UCSD-AML1 (cell line): Measurements from ENCODE around the gene DIAPH3.

ENCODE experiments used
- DNase-seq: peaks from one replicate; lab custom pipeline; 2025; ENCODE audit not compliant: unreplicated experiment; lab: John Stamatoyannopoulos, UW

DIAPH3 gene

DNA sequence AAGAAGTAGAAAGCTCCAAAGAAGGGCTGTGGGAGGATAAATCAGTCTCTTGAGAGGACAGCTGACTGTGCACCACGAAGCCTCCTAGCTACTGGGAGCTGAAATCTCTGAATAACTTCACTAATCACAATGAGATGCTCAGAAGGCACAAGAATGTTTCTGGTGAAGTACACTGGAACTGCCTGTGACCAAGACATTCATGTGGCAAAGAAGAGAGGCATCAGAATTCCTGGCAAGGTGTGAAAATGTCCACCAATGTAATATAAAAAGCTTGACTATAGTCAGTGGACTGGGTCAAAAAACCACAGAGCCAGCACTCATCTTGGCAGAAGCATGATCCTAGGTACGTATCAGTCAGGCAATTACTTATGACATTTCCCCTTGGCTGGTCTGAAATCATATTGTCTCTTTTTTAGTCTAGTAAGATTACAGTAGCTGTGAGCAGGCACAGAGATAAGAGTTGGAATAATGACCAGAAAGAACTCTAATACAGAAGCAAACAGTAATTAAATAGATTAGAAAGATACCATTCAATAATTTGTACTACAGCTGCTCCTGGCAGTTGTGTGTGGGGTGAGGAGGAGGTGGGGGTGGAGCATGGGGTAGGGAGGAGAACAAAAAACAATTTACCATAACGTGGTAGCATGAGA is 434.7 kb downstream of the DIAPH3 start:
- DNase-seq, result no peak

- peak; percentile 30 for DNase-seq
Measured at GRCh38 chr13:59721926-59722910, 441.5 kb downstream of the DIAPH3 start.

DNA sequence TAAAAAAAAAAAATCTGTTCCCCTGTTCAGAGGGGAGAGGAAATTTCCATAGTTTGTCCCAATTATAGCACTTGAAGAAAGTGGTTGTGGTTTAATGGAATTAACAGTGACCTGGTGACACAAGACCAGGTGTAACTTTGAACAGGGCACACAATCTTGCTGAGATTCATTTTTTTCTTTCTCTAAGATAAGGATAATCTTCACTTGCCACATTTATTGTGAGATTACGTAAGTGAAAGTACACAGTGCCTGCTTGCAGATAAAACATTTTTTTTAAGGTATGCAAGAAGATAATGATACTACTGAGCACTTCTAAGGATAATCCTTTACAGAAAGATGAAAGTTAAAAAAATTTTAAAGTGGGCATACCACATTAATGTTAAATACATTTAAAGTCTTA is 448.1 kb downstream of the DIAPH3 start:
- DNase-seq, result no peak

DNA sequence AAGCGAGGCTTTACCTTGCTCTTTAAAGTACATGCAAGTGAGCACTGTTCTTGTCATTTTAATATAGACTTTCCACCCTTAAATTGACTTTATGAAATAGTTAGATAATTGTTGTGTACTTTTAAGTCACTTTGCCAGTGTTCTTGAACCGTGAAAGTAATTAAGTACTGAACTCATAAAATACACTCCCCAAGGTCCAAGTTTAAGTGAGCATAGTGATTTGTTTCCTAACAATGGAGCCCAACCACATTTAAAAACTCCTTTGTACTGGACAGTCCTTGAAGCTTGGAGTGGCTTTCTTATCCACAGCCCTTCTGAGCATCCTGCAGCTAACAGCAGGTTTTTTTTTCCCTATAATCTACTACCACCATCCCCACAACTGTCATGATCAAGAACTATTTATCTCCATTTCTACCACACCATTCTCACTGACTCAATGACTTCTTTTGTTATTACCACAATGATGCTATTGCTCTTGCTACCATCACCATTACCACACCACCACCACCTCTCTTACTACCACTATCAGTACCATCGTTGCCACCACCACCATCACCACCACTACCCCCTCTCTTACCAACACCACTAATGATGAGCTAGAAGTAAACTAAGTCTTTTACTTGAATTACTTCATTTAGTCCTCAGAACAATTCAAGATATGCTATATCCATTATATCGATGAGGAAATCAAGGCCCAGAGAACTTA is 452.6 kb downstream of the DIAPH3 start:
- DNase-seq, result no peak

DNA sequence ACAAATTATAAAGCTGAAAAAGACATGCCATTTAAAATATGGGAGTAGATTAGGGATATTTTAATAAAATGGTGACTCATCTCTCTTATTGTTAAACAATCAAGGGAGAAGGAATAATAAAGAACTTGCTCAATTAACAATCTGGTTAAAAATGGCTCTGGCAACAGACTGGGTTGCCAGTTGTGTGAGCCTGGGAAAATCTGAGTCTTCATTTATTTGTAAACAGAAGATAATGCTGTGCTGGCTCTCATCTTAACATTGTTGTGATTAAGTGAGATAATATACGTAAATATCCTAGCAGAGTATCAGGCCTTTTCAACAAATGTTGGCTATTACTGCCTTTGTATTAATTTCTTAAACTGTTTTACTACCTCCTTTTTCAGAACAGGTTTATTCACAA is 453.3 kb downstream of the DIAPH3 start:
- DNase-seq, result no peak

GRCh38 chr13:59706101-59706976 is 457.4 kb downstream of the DIAPH3 start:
- no peak for DNase-seq

- DNase-seq, result no peak
Measured at GRCh38 chr13:59702269-59702668, 461.5 kb downstream of the DIAPH3 start.

DNA sequence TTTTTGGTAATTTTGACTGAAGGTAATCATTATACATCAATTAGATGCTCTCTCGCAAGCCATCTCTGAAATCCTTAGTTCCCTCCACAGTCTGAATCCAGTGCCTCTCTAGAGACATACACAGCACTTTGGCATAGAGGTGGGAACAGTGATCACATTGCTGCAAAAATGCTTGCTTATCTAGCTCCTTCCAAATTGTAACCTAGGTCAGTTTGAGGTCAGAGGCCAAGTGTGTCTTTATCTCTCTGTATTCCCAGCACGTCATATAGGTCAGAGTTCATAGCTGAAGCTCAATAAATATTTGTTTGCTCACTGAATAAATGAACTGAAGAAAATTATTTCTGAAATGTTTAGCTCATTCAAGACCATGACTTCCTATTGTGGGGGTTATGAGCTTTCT is 462.5 kb downstream of the DIAPH3 start:
- DNase-seq, result no peak

DNA sequence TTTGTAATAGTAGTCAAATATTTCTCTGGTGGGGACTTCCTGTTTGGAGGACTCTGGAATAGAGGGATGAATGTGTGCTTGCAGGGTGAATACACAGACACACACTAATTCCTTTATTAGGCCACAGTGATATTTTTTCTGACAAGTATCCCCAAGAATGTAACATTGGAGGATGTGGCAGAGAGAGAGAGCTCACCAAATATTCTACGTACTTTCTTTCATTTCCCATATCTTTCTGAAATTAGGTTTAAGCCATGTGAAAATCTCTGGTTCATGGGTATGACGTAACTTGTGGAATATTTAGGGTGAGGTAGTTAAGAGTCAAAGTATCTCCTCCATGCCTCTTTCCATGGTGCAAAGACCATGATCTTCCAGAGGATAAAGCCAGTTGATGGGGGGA is 463.4 kb downstream of the DIAPH3 start:
- DNase-seq, result no peak

DNA sequence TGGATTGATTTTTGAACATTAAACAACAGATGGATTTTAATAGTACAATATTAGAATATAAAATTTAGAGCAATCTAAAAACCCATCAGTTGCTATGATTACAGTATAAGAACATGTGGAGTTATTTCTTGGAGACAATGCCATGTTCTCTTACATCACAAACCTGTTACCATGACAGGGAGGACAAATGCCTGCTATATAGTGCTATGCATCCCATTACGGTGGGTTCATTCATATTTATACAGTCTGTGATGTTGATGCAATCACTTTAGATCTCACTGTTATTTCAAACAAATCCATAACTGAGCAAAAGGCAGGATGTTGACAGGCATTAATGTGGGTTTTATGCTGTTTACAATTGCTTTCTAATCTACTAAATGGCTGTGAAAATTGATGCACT is 467.5 kb downstream of the DIAPH3 start:
- no peak for DNase-seq

- DNase-seq, result no peak
Measured at GRCh38 chr13:59691501-59692066, 472.1 kb downstream of the DIAPH3 start.

DNA sequence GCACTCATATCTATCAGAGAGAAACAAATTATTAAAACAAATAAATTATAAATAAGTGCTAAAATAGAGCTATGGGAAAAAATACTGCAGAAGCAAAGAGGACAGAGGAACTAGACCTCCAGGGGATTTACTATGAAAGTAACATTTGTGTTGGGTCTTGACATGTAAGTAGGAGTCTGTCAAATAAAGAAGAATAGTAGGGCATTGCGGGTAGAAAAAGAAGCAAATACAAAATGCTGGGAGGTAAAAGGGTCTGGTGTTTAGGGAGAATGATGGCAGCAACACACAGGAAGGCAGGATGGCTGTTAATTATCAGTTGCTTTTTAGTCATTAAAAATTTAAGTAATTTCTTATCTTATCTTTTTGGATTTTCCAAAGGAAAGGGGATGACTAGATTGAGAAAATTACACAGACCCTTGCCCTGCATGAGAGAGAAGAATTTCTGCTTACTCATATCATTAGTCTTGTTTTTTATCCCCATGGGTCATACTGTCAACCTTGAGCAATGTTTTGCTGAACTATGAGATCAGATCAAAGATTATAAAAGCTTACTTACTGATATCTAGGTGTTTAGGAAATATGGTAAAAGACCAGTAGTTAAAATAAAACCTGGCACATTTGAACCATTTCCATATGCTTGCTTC is 472.7 kb downstream of the DIAPH3 start:
- no peak for DNase-seq

GRCh38 chr13:59689057-59689456 is 474.7 kb downstream of the DIAPH3 start:
- no peak for DNase-seq

- no peak for DNase-seq
Measured at GRCh38 chr13:59686798-59687394, 476.8 kb downstream of the DIAPH3 start.

- no peak for DNase-seq
Measured at GRCh38 chr13:59684105-59684504, 479.6 kb downstream of the DIAPH3 start.

GRCh38 chr13:59681636-59682311 is 482.0 kb downstream of the DIAPH3 start:
- no peak for DNase-seq

- no peak for DNase-seq
Measured at GRCh38 chr13:59680429-59681024, 483.2 kb downstream of the DIAPH3 start.

- no peak for DNase-seq
Measured at GRCh38 chr13:59679254-59679653, 484.5 kb downstream of the DIAPH3 start.
